ENCODE results near the gene CPA2. TPM values are rescaled to one million over a fixed set of nuclear protein-coding genes. Genes with fewer than 3 reads are reported as not detected.
A peak's percentile ranks its signal among the peaks of the same experiment; 100 is the strongest.

Gene CPA2
- total and polyA plus RNA-seq, 4 experiments from 2014 or later: not detected

GRCh38 chr7:130281260-130281659, 14.6 kb downstream of the CPA2 start:
- Histone ChIP-seq H3K4me1 (ENCODE audit: insufficient read depth, low read length) (no peaks in the 10 kb centered on the region), H3K9me3 (ENCODE audit: control insufficient read depth in 1 of 2, low read length in 2 of 2) (no peaks in the 10 kb centered on the region), H3K36me3 (ENCODE audit: insufficient read depth, low read length) (no peaks in the 10 kb centered on the region), H3K4me3 (ENCODE audit: low read length in 2 of 2) (no peak overlapping the region), H3K27ac (ENCODE audit: low read depth, low read length) (no peak overlapping the region), H3K27me3 (ENCODE audit: insufficient read depth, low read length) (no peaks in the 10 kb centered on the region)
- POLR2A ChIA-PET (ENCODE audit: partially characterized antibody): no interaction called here
- no peak for DNase-seq
- Mint-ChIP-seq H3K36me3 (no peaks in the 10 kb centered on the region), H3K9me3 (peaks cover 0 to 4% (median 0%) of the 10 kb centered on the region in 8 donors), H3K4me3 (no peak overlapping the region), H3K27me3 (peaks cover 7 to 9% of the 10 kb centered on the region in 2 donors), H3K27ac (no peak overlapping the region), H3K4me1 (peaks cover 0 to 10% (median 4%) of the 10 kb centered on the region in 4 donors)
- intact Hi-C loops (cut with micrococcal nuclease): no loop called here
- CTCF ChIA-PET (ENCODE audit: partially characterized antibody): no interaction called here

- Mint-ChIP-seq H3K4me1 (no peaks in the 10 kb centered on the region), H3K36me3 (no peaks in the 10 kb centered on the region), H3K27ac (no peak overlapping the region), H3K9me3 (peaks cover 0 to 4% (median 0%) of the 10 kb centered on the region in 8 donors), H3K27me3 (peaks cover 3 to 9% of the 10 kb centered on the region in 2 donors), H3K4me3 (no peak overlapping the region)
- no peaks in the 10 kb centered on the region for H3K9me3 ChIP-seq (ENCODE audit: control insufficient read depth in 1 of 2, low read length in 2 of 2)
- H3K36me3 ChIP-seq (ENCODE audit: insufficient read depth, low read length): no peaks in the 10 kb centered on the region
- H3K27ac ChIP-seq (ENCODE audit: low read depth, low read length): no peak overlapping the region
- ChIA-PET POLR2A (ENCODE audit: partially characterized antibody) (no interaction called here), CTCF (ENCODE audit: partially characterized antibody) (interaction anchor here (0.6 kb wide), 1 partner anchor 30 kb away, joined by 3 read pairs; no protein-coding TSS in a partner anchor)
- DNase-seq: no peak
- intact Hi-C loops (cut with micrococcal nuclease): no loop called here
- H3K27me3 ChIP-seq (ENCODE audit: insufficient read depth, low read length): no peaks in the 10 kb centered on the region
- H3K4me1 ChIP-seq (ENCODE audit: insufficient read depth, low read length): no peaks in the 10 kb centered on the region
- no peak overlapping the region for H3K4me3 ChIP-seq (ENCODE audit: low read length in 2 of 2)
These were observed 20.2 kb downstream of the CPA2 start for GRCh38 chr7:130286881-130287280.

DNA sequence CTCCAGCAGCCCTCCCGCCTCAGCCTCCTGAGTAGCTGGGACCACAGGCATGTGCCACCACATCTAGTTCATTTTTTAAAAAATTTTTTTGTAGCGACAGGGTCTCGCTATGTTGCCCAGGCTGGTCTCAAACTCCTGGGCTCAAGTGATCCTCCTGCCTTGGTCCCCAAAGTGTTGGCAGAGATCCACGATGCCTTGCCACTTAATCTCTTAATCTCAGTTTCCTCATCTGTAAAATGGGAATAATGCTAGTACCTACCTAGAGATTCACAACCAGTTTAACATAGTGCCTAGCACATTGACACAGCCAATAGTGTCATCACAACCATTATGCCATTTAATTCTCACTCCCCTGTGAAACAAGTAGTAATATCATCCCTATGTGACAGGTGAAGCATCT, 21.5 kb downstream of the CPA2 start:
- Mint-ChIP-seq H3K9me3 (peaks cover 0 to 4% (median 0%) of the 10 kb centered on the region in 8 donors), H3K36me3 (no peaks in the 10 kb centered on the region), H3K4me1 (no peaks in the 10 kb centered on the region), H3K4me3 (no peak overlapping the region), H3K27ac (peak overlapping the region in 2 of 7 donors; percentile 51 to 57), H3K27me3 (peaks cover 2 to 9% of the 10 kb centered on the region in 2 donors)
- CTCF ChIA-PET (ENCODE audit: partially characterized antibody): no interaction called here
- no peak for DNase-seq
- H3K4me3 ChIP-seq (ENCODE audit: low read length in 2 of 2): no peak overlapping the region
- H3K36me3 ChIP-seq (ENCODE audit: insufficient read depth, low read length): no peaks in the 10 kb centered on the region
- POLR2A ChIA-PET (ENCODE audit: partially characterized antibody): no interaction called here
- H3K9me3 ChIP-seq (ENCODE audit: control insufficient read depth in 1 of 2, low read length in 2 of 2): no peaks in the 10 kb centered on the region
- no peak overlapping the region for H3K27ac ChIP-seq (ENCODE audit: low read depth, low read length)
- intact Hi-C loops (cut with micrococcal nuclease): no loop called here
- H3K27me3 ChIP-seq (ENCODE audit: insufficient read depth, low read length): no peaks in the 10 kb centered on the region
- H3K4me1 ChIP-seq (ENCODE audit: insufficient read depth, low read length): no peaks in the 10 kb centered on the region

GRCh38 chr7:130288829-130289228, 22.2 kb downstream of the CPA2 start:
- Mint-ChIP-seq H3K4me3 (no peak overlapping the region), H3K27me3 (peaks cover 0 to 6% of the 10 kb centered on the region in 2 donors), H3K9me3 (peaks cover 0 to 4% (median 0%) of the 10 kb centered on the region in 8 donors), H3K27ac (no peak overlapping the region), H3K36me3 (no peaks in the 10 kb centered on the region), H3K4me1 (peaks cover 0 to 1% (median 0%) of the 10 kb centered on the region in 4 donors)
- Histone ChIP-seq H3K27me3 (ENCODE audit: insufficient read depth, low read length) (no peaks in the 10 kb centered on the region), H3K4me1 (ENCODE audit: insufficient read depth, low read length) (no peaks in the 10 kb centered on the region), H3K27ac (ENCODE audit: low read depth, low read length) (no peak overlapping the region), H3K9me3 (ENCODE audit: control insufficient read depth in 1 of 2, low read length in 2 of 2) (no peaks in the 10 kb centered on the region), H3K4me3 (ENCODE audit: low read length in 2 of 2) (no peak overlapping the region), H3K36me3 (ENCODE audit: insufficient read depth, low read length) (no peaks in the 10 kb centered on the region)
- intact Hi-C loops (cut with micrococcal nuclease): no loop called here
- CTCF ChIA-PET (ENCODE audit: partially characterized antibody): no interaction called here
- DNase-seq: no peak
- POLR2A ChIA-PET (ENCODE audit: partially characterized antibody): no interaction called here

DNA sequence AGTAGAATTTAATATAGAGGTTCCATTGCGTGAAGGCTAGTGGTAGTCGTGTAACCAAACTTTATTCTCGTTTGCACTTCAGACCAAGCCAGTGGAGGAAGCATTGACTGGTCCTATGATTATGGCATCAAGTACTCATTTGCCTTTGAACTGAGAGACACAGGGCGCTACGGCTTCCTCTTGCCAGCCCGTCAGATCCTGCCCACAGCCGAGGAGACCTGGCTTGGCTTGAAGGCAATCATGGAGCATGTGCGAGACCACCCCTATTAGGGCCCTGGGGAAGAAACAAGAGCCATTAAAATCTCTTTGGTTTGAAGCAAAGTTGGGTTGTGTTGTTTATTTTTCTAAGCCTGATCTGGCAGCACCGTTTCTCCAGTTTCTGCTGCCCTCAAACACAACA, 22.8 kb downstream of the CPA2 start:
- Histone ChIP-seq H3K27me3 (ENCODE audit: insufficient read depth, low read length) (no peaks in the 10 kb centered on the region), H3K36me3 (ENCODE audit: insufficient read depth, low read length) (no peaks in the 10 kb centered on the region), H3K4me3 (ENCODE audit: low read length in 2 of 2) (no peak overlapping the region), H3K27ac (ENCODE audit: low read depth, low read length) (no peak overlapping the region), H3K9me3 (ENCODE audit: control insufficient read depth in 1 of 2, low read length in 2 of 2) (no peaks in the 10 kb centered on the region), H3K4me1 (ENCODE audit: insufficient read depth, low read length) (no peaks in the 10 kb centered on the region)
- Mint-ChIP-seq H3K36me3 (no peaks in the 10 kb centered on the region), H3K27ac (no peak overlapping the region), H3K4me1 (peaks cover 0 to 1% (median 0%) of the 10 kb centered on the region in 4 donors), H3K9me3 (peaks cover 0 to 2% (median 0%) of the 10 kb centered on the region in 8 donors), H3K4me3 (no peak overlapping the region), H3K27me3 (peaks cover 0 to 2% of the 10 kb centered on the region in 2 donors)
- ChIA-PET POLR2A (ENCODE audit: partially characterized antibody) (no interaction called here), CTCF (ENCODE audit: partially characterized antibody) (no interaction called here)
- no peak for DNase-seq
- intact Hi-C loops (cut with micrococcal nuclease): no loop called here

GRCh38 chr7:130290745-130291144, 24.1 kb downstream of the CPA2 start:
- Mint-ChIP-seq H3K9me3 (peaks cover 0 to 2% (median 0%) of the 10 kb centered on the region in 8 donors), H3K36me3 (no peaks in the 10 kb centered on the region), H3K27ac (no peak overlapping the region), H3K4me1 (peaks cover 0 to 1% (median 0%) of the 10 kb centered on the region in 4 donors), H3K27me3 (peaks cover 0 to 4% of the 10 kb centered on the region in 2 donors), H3K4me3 (no peak overlapping the region)
- Histone ChIP-seq H3K4me1 (ENCODE audit: insufficient read depth, low read length) (no peaks in the 10 kb centered on the region), H3K27me3 (ENCODE audit: insufficient read depth, low read length) (no peaks in the 10 kb centered on the region), H3K36me3 (ENCODE audit: insufficient read depth, low read length) (no peaks in the 10 kb centered on the region), H3K27ac (ENCODE audit: low read depth, low read length) (no peak overlapping the region), H3K4me3 (ENCODE audit: low read length in 2 of 2) (no peak overlapping the region), H3K9me3 (ENCODE audit: control insufficient read depth in 1 of 2, low read length in 2 of 2) (no peaks in the 10 kb centered on the region)
- intact Hi-C loops (cut with micrococcal nuclease): no loop called here
- no peak for DNase-seq
- CTCF ChIA-PET (ENCODE audit: partially characterized antibody): no interaction called here
- POLR2A ChIA-PET (ENCODE audit: partially characterized antibody): no interaction called here

DNA sequence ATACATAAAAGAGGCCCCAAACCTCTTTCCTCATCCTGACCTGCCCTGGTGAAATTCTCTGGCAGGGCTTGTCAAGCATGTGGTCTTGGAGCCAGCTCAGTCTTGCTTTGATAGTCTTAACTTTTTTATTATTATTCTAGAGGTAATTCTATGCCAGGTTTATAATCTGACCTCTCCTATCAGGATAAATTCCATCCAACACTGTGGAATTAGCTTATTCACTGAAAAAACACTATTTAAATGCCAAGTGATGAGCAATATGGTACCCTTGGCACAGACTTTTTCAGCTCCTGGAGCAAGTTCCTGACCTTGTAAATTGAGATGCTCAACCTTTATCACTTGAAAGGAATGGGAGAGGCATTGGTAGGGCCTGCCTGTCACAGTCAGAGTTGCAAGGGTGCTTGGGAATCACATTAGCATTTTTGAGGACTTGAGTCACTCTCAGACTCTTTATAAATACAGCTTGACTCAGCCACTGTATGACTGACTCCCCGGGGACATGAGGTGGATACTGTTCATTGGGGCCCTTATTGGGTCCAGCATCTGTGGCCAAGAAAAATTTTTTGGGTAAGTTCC, 26.1 kb downstream of the CPA2 start, which contains the start of gene CPA4:
Gene CPA4 (plus strand): TSS at position 480 of the 576 bp plus-strand sequence. CDS start 20 bp downstream, at position 500.
- Mint-ChIP-seq H3K36me3 (no peaks in the 10 kb centered on the region), H3K4me3 (no peak within 1 kb of the TSS), H3K4me1 (peaks cover 0 to 1% (median 0%) of the 10 kb centered on the region in 4 donors), H3K27ac (no peak within 1 kb of the TSS), H3K9me3 (peaks cover 0 to 2% (median 0%) of the 10 kb centered on the region in 8 donors), H3K27me3 (peaks cover 1 to 4% of the 10 kb centered on the region in 2 donors)
- Histone ChIP-seq H3K4me3 (ENCODE audit: low read length in 2 of 2) (no peak within 1 kb of the TSS), H3K27me3 (ENCODE audit: insufficient read depth, low read length) (no peaks in the 10 kb centered on the region), H3K4me1 (ENCODE audit: insufficient read depth, low read length) (no peaks in the 10 kb centered on the region), H3K9me3 (ENCODE audit: control insufficient read depth in 1 of 2, low read length in 2 of 2) (no peaks in the 10 kb centered on the region), H3K27ac (ENCODE audit: low read depth, low read length) (no peak within 1 kb of the TSS), H3K36me3 (ENCODE audit: insufficient read depth, low read length) (no peaks in the 10 kb centered on the region)
- intact Hi-C loops (cut with micrococcal nuclease): no loop called here
- DNase-seq: no peak
- ChIA-PET POLR2A (ENCODE audit: partially characterized antibody) (no interaction called here), CTCF (ENCODE audit: partially characterized antibody) (interaction anchor here (1.0 to 1.8 kb wide), 2 partner anchors 11 to 50 kb away, joined by 3 to 4 read pairs; no protein-coding TSS in a partner anchor)
